Liver (tissue), 3 donors: ENCODE measurements around the gene ST6GALNAC5.

Experiments
- ATF3 ChIP-seq: IDR thresholded peaks from 2 replicates; pipeline ENCODE4 v1.6.1; 2016; ENCODE audit warnings: antibody characterized with exemption
- CTCF ChIP-seq: fragments of 150-350 bp; IDR thresholded peaks from 2 replicates; pipeline ENCODE4 v1.5.1; 2017; ENCODE audit warnings: improper control_type of control experiment, low read depth, low read length; ENCODE audit not compliant: missing input control
- FOXA1 ChIP-seq: IDR thresholded peaks from 2 replicates; pipeline ENCODE4 v1.6.1; 2016; ENCODE audit warnings: antibody characterized with exemption
- GABPA ChIP-seq, 2 donors: IDR thresholded peaks in 1 of 2; conservative IDR thresholded peaks in 1 of 2; 2 replicates each; pipeline ENCODE4 v1.6.1; 2016; ENCODE audit warnings: antibody characterized with exemption in 2 of 2, mild to moderate bottlenecking in 1 of 2, moderate library complexity in 1 of 2
- JUND ChIP-seq, 2 donors: IDR thresholded peaks; 2 replicates each; pipeline ENCODE4 v1.6.1; 2016; ENCODE audit warnings: antibody characterized with exemption in 2 of 2
- NR2F2 ChIP-seq: IDR thresholded peaks from 2 replicates; pipeline ENCODE4 v1.6.1; 2016; ENCODE audit warnings: antibody characterized with exemption
- RAD21 ChIP-seq, 2 donors: IDR thresholded peaks; 2 replicates each; pipeline ENCODE4 v1.6.1; 2016; ENCODE audit warnings: antibody characterized with exemption in 2 of 2, mild to moderate bottlenecking in 2 of 2
- TAF1 ChIP-seq: conservative IDR thresholded peaks from 2 replicates; pipeline ENCODE4 v1.6.1; 2016; ENCODE audit warnings: antibody characterized with exemption, mild to moderate bottlenecking
- YY1 ChIP-seq: IDR thresholded peaks from 2 replicates; pipeline ENCODE4 v1.6.1; 2016; ENCODE audit warnings: antibody characterized with exemption, mild to moderate bottlenecking
- TF ChIP-seq, protein P1 (sequence below): IDR thresholded peaks from 2 replicates; pipeline ENCODE4 v1.6.1; 2016; ENCODE audit warnings: antibody characterized with exemption
- donor health status: healthy.
- donor health status: healthy.

- no peak for TF ChIP-seq CTCF
- no peak for TF ChIP-seq YY1
- no peak for TF ChIP-seq TAF1
- TF ChIP-seq, protein P1, sequence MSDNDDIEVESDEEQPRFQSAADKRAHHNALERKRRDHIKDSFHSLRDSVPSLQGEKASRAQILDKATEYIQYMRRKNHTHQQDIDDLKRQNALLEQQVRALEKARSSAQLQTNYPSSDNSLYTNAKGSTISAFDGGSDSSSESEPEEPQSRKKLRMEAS, result no peak
- no peak for TF ChIP-seq ATF3
- TF ChIP-seq JUND (IDR thresholded peaks at IDR 0.05), result no peak
- TF ChIP-seq RAD21 (IDR thresholded peaks at IDR 0.05), result no peak
- TF ChIP-seq GABPA (IDR thresholded peaks at IDR 0.05 in 1 of 2, conservative IDR thresholded peaks at IDR 0.05 in 1 of 2), result no peak
- TF ChIP-seq NR2F2, result no peak
- no peak for TF ChIP-seq FOXA1
Observed at GRCh38 chr1:77056525-77056924, 189.2 kb downstream of the ST6GALNAC5 start.
